ENCODE results near the gene SLC16A7.

The SLC16A7 gene

GRCh38 chr12:59834659-59835474, 239.0 kb downstream of the SLC16A7 start:
- DNase-seq (ENCODE audit: low read depth in 1 of 2, low spot score in 1 of 2): no peak

Measured in activated T-helper 1 cell treated with anti-CD3 and anti-CD28 coated beads, Interleukin-2, amount 50 U/mL, for 16 hours (primary cell).